Left colon (tissue), 2 donors: ENCODE data around the gene SKP1. TPM values are rescaled to one million over a fixed set of nuclear protein-coding genes. Genes with fewer than 3 reads are reported as not detected.
"Not testable (repeated sequence)": the region's sequence is repeated elsewhere in the genome, so short reads cannot be mapped to it uniquely, and the experiment has no call there.

Source experiments
- ATAC-seq: fragments of 200-7000 bp; cut with Tn5 transposase; one replicate; pipeline ENCODE4 v1.9.1; 2020; ENCODE audit warnings: mild to moderate bottlenecking, moderate library complexity
- DNase-seq, 2 donors: peaks; one replicate each; pipeline ENCODE4 v3.0.0-alpha.2; 2020
- intact Hi-C, 2 donors: fragments of 100-400 bp; cut with DNase I in 1 of 2; cut with micrococcal nuclease in 1 of 2; formaldehyde crosslinking; loops; one replicate each; pipeline versions ENCODE4 v1.11.2 to v1.14.0; 2022; cut with DNase I, micrococcal nuclease
- long read RNA-seq: library from polyadenylated mRNA; unstranded; transcript quantifications from one replicate; pipeline ENCODE4 v2.0.0, GENCODE V29; 2021
- total RNA-seq, 2 donors: library from RNA; stranded (reverse); fragmentation: NEBNext Ultra II Directional; extraction: Animal tissue kit (Norgen Biotek cat#: 25700); gene quantifications; one replicate each; pipeline ENCODE4 v1.2.1, GENCODE V29; 2021
- donor health status: DM: no; HTN: no; CAD: no.
- donor health status: DM: yes; HTN: yes; CAD: no.

SKP1 gene
- 100 to 1,000 TPM; 242 to 273 TPM for total RNA-seq
- long read RNA-seq, full-length matches to known transcripts, result 330 of 339 reads
- long read RNA-seq, partial matches to known transcripts, result 4 of 339 reads
- long read RNA-seq, other reads (novel, unspliced or antisense), result 5 of 339 reads

GRCh38 chr5:134176511-134177368 lies at the start of gene SKP1:
Gene SKP1, minus strand, starts transcription at chr5:134176950. Its CDS starts 2,928 bp downstream, at chr5:134174022.
- peak; percentile 76 to 88 for DNase-seq

GRCh38 chr5:134225780-134226440 lies 49.2 kb upstream of the SKP1 start, which contains the start of gene PPP2CA:
Gene PPP2CA, minus strand, starts transcription at chr5:134226073. Its CDS starts 212 bp downstream, at chr5:134225861.
- intact Hi-C loops, result no loop called here
- ATAC-seq (peak; percentile 86), DNase-seq (peak; percentile 97 to 98)

More at GRCh38 chr5:134176511-134177368, at the start of gene SKP1:
- intact Hi-C loops, result no loop called here
- ATAC-seq, result peak; percentile 67

- ATAC-seq, result peak; percentile 31
- intact Hi-C loops, result no loop called here
- peak; percentile 47 to 78 for DNase-seq
Measured at GRCh38 chr5:134224888-134225779, 48.4 kb upstream of the SKP1 start.

DNA sequence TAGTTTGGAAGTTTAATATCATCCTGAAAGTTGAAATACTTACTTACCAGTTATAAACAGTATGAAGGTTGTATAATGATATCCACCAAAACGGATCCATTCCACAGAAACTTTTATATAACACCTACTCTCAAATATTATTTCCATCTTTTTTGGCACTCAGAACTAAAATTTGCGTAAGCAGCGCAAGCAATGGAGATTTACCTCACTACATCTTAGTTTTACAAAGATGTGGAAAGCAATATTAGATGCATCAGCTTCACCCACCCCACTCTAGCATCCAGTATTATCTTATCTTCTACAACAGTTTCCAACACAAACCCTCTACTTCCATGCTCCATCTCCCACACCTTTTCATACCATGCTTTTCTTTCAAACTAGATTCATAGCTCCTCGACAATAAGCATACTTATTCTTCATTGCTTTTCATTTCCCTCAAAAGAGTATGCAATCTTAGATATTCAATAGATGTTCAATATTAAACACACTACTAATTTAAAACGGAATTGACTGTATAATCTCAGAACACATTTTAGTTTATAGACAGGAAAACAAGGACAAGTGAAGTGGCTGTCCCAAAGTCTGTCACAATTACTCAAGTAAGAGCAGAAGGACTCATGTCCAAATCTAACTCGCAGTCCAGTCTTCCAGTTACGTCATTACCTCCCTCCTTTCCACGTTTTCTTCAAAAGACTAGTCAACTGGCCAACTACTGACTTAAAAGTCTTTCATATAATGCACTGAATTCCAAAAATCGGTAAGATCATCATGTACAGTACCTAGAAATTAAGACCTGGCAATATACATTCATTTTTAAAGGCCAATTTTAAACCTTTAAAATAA lies 46.9 kb upstream of the SKP1 start:
- DNase-seq (no peak), ATAC-seq (no peak)
- intact Hi-C loops, result no loop called here

GRCh38 chr5:134221690-134222089 lies 44.9 kb upstream of the SKP1 start:
- intact Hi-C loops, DNase-seq, ATAC-seq: not testable (repeated sequence)

- ATAC-seq, result no peak
- intact Hi-C loops, result no loop called here
- DNase-seq, result no peak
Measured at GRCh38 chr5:134215757-134216156, 39.0 kb upstream of the SKP1 start.

- intact Hi-C loops, result not testable (repeated sequence)
Measured at GRCh38 chr5:134211263-134212031, 34.7 kb upstream of the SKP1 start.

DNA sequence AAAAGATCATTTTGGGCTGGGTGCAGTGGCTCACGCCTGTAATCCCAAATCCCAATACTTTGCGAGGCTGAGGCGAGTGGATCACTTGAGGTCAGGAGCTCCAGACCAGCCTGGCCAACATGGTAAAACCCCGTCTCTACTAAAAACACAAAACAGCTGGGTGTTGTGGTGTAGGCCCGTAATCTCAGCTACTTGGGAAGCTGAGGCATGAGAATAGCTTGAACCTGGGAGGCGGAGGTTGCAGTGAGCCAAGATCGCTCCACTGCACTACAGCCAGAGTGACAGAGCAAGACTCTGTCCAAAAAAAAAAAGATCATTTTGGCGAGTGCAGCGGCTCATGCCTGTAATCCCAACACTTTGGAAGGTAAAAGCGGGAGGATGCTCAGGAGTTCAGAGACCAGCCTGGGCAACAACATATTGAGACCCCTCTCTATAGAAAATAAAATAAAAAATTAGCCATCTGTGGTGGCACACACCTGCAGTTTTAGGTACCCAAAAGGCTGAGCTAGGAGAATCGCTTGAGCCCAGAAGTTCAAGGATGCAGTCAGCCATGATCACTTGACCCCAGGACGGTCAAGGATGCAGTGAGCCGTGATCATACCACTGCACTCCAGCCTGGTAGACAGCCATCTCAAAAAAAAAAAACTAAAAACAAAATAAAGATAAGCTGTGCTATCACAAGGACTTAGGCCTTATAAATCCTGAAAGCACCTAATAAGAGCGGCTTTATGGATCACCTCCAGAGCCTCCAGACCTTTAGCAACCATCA lies 32.9 kb upstream of the SKP1 start:
- ATAC-seq (no peak), DNase-seq (no peak)
- intact Hi-C loops, result no loop called here

More at GRCh38 chr5:134211263-134212031, 34.7 kb upstream of the SKP1 start:
- not testable (repeated sequence) for ATAC-seq, DNase-seq

GRCh38 chr5:134207696-134208095 lies 30.9 kb upstream of the SKP1 start:
- no peak for ATAC-seq
- no peak for DNase-seq
- intact Hi-C loops, result no loop called here

DNA sequence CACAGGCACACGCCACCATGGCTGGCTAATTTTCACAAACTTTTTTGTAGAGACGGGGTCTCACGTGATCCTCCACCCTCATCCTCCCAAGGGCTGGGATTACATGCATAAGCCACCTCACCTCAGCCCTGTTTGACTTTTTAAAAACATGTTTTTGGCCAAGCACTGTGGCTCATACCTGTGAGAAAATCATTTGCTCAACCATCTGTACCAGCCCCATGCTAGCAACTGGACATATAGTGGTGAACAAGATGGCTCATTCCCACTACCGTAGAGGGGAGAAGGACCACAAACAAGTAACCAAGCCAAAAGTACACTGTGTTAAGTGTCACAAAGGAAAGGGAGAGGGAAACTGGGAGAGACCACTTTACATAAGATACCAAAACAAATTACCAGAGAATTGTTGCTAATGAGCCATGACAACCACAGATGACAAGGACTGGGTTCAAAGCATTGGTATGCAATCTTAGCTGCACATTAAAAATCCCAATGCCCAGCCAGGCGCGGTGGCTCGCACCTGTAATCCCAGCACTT lies 29.9 kb upstream of the SKP1 start:
- ATAC-seq, result no peak
- no peak for DNase-seq
- intact Hi-C loops, result no loop called here

- no peak for DNase-seq
- no peak for ATAC-seq
Measured at GRCh38 chr5:134204575-134204974, 27.8 kb upstream of the SKP1 start.

GRCh38 chr5:134203630-134204029 lies 26.9 kb upstream of the SKP1 start:
- intact Hi-C loops, result no loop called here
- DNase-seq, result no peak
- no peak for ATAC-seq

More at GRCh38 chr5:134204575-134204974, 27.8 kb upstream of the SKP1 start:
- intact Hi-C loops, result no loop called here

DNA sequence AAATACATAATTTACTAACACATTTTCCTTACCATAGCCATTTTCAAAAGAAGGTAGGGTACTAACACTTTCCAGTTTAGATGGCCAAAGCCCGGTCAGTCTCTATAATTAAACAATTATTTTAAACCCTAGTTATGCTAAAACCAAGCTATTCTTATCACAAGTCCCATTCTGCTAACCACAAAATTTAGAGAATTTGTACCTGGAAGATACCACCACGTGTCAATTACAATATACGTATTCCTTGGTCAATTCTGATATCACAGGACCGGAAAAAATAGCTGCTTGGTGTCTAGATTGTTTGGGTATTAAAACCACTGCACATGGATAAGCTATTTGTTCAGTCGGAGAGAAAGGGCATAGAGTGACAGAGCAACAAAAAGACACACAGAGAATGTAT lies 18.9 kb upstream of the SKP1 start:
- ATAC-seq (no peak), DNase-seq (no peak)
- intact Hi-C loops, result loop anchor here in 1 of 2 donors (10.0 kb wide), 1 partner anchor 389 kb away; no protein-coding TSS in a partner anchor

GRCh38 chr5:134189031-134189430 lies 12.3 kb upstream of the SKP1 start:
- DNase-seq (no peak), ATAC-seq (no peak)
- intact Hi-C loops, result loop anchor here in 1 of 2 donors (5.0 kb wide), 1 partner anchor 98 kb away; no protein-coding TSS in a partner anchor

DNA sequence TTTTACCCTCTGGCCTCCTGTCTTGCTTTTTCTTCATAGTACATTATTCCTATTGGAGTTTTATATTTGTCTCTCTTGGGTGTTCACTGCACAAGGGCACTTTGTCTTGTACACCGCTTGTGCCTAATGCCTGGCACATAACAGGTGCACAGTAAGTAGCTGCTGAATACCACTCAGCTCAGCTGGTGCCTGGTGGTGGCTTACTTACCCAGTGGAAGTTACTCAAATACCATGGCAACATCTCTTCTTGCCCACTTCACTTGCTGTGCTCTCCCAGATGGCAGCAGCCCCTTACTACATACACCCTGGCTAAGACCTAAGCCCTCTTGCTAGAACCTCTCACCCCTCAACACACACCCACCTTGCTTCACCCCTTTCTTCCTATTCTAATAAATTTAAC lies 11.3 kb upstream of the SKP1 start:
- intact Hi-C loops, result loop anchor here in 1 of 2 donors (5.0 kb wide), 1 partner anchor 99 kb away; no protein-coding TSS in a partner anchor

More for the DNA sequence above, 11.3 kb upstream of the SKP1 start:
- DNase-seq (no peak), ATAC-seq (no peak)
